Small intestine (tissue), 7 donors: Measurements from ENCODE around the gene IGFBP3. TPM values are rescaled to one million over a fixed set of nuclear protein-coding genes. Genes with fewer than 3 reads are reported as not detected.

ENCODE experiments used
- DNase-seq, 2 donors: peaks; one replicate each; pipeline versions ENCODE4 v3.0.0 to v3.0.0-alpha.2; 2013
- FAIRE-seq: peaks from 2 replicates; lab custom pipeline; 2012; peaks lifted over from hg19 to GRCh38; lab: Jason Lieb, UNC
- H3K27ac ChIP-seq, 3 donors: one replicate each; pipeline ENCODE4 v1.5.1; 2013; ENCODE audit warnings: low read length in 2 of 3, mild to moderate bottlenecking in 2 of 3, control low read depth in 1 of 3, inconsistent platforms in 1 of 3, low read depth in 1 of 3, moderate library complexity in 1 of 3
- H3K27me3 ChIP-seq, 3 donors: one replicate each; pipeline ENCODE4 v1.6.1; 2013; ENCODE audit warnings: low read length in 3 of 3, inconsistent platforms in 1 of 3; ENCODE audit not compliant: control insufficient read depth in 3 of 3, insufficient read depth in 3 of 3
- H3K36me3 ChIP-seq, 3 donors: one replicate each; pipeline ENCODE4 v1.6.1; 2013; ENCODE audit warnings: low read length in 3 of 3, inconsistent platforms in 1 of 3, low read depth in 1 of 3, mild to moderate bottlenecking in 1 of 3, moderate library complexity in 1 of 3; ENCODE audit not compliant: control insufficient read depth in 3 of 3, insufficient read depth in 2 of 3
- H3K4me1 ChIP-seq, 3 donors: one replicate each; pipeline ENCODE4 v1.6.1; 2013; ENCODE audit warnings: low read length in 2 of 3, inconsistent platforms in 1 of 3, low read depth in 1 of 3, mild to moderate bottlenecking in 1 of 3, moderate library complexity in 1 of 3; ENCODE audit not compliant: control insufficient read depth in 3 of 3, insufficient read depth in 2 of 3
- H3K4me3 ChIP-seq, 3 donors: one replicate each; pipeline ENCODE4 v1.5.1; 2013; ENCODE audit warnings: low read length in 3 of 3, control low read depth in 1 of 3, inconsistent platforms in 1 of 3, low read depth in 1 of 3, mild to moderate bottlenecking in 1 of 3, moderate library complexity in 1 of 3
- H3K9me3 ChIP-seq, 2 donors: one replicate each; pipeline ENCODE4 v1.6.1; 2013; ENCODE audit warnings: low read depth in 1 of 2, low read length in 1 of 2; ENCODE audit not compliant: control insufficient read depth in 2 of 2, insufficient read depth in 1 of 2
- WGBS, 3 donors: extraction: QIAGEN DNeasy Blood & Tissue Kit; methylation state at CpG; one replicate each; pipeline ENCODE4 v1.1.7; 2013; 5-methylcytosine and 5-hydroxymethylcytosine counted together
- polyA plus RNA-seq, 4 donors: library from polyadenylated mRNA; stranded (reverse) in 3 of 4; unstranded in 1 of 4; fragments of 200-250 nt in 3 of 4; fragments of 120-200 nt in 1 of 4; gene quantifications; one replicate each; pipeline versions ENCODE4 v1.2.1 to v1.2.3, GENCODE V29; 2013
- donor health status: healthy with polysubstance abuse.
- donor health status: control.
- donor health status: control.
- donor health status: Bipolar disorder and iron deficiency.
- donor health status: healthy.

The IGFBP3 gene
- polyA plus RNA-seq, 4 donors: 1.6 to 108 (median 49.5) TPM

DNA sequence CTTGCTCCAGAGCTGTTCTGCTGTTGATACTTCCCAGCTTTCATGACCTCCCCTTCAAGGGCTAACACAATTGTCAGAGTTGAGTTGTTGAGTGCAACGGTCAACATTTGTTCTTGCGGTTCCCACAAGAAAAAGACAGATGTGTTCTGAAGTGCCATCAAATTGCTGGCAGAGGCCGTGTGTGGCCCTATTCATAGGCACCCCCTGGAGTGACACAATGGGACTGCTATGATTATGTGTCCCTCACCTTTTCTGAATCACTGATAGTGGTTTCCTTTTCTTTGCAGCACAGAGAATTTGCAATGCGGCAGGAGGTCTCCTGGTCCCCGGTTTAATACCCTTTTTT lies 38.6 kb downstream of the IGFBP3 start:
- no peak for DNase-seq
- peaks cover 3 to 19% (median 6%) of the 10 kb centered on the region in 3 donors for H3K27me3 ChIP-seq
- no peaks in the 10 kb centered on the region for H3K36me3 ChIP-seq
- WGBS, 3 donors: 69 to 77% (median 75%) methylated on average over 5 of the region's 5 CpGs
- no peak overlapping the region for H3K4me3 ChIP-seq
- no peak for FAIRE-seq
- H3K9me3 ChIP-seq: peaks cover 0 to 11% of the 10 kb centered on the region in 2 donors
- H3K4me1 ChIP-seq: no peaks in the 10 kb centered on the region
- H3K27ac ChIP-seq: no peak overlapping the region

DNA sequence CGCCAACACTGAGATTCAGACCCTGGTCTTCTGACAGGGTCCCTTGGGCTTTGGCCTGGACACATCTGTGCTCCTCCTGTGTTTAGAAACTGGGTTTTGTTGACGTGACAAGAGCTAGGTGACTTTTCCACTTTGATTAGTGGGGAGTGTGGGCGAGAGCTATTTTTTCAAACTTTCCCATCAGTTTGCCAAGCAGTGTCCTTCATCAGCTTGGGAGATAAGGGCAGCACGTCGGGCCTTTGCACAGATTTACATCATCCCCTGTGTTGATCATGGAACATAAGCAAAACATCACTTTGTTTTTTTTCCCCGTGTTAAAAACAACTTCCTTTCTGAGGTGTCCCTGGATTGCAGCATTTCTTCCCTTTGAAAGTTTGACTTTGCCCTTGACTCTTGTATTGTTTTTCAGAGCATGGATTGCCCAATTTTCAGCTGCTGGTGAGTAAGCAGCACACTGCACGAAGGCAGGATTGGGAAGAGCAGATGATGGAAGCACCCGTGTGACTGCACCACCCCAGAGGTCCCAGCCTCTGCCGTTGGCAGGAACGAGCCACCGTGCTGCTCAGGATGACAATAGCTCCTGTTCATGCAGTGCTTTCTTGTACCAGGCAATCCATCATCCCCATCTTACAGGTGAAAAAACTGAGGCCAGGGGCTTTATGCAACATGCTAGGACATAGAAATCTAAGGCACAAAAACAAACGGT lies 39.2 kb downstream of the IGFBP3 start:
- no peaks in the 10 kb centered on the region for H3K36me3 ChIP-seq
- DNase-seq: no peak
- H3K27me3 ChIP-seq: peaks cover 0 to 16% (median 6%) of the 10 kb centered on the region in 3 donors
- peaks cover 0 to 11% of the 10 kb centered on the region in 2 donors for H3K9me3 ChIP-seq
- 47 to 63% (median 52%) methylated on average over 12 of the region's 12 CpGs for WGBS, 3 donors
- no peaks in the 10 kb centered on the region for H3K4me1 ChIP-seq
- no peak for FAIRE-seq
- H3K4me3 ChIP-seq: no peak overlapping the region
- no peak overlapping the region for H3K27ac ChIP-seq

- FAIRE-seq: no peak
- peaks cover 0 to 11% of the 10 kb centered on the region in 2 donors for H3K9me3 ChIP-seq
Measured at GRCh38 chr7:45881280-45881758, 39.8 kb downstream of the IGFBP3 start.

GRCh38 chr7:45880433-45880860 lies 40.6 kb downstream of the IGFBP3 start:
- Histone ChIP-seq H3K27ac (no peak overlapping the region), H3K36me3 (no peaks in the 10 kb centered on the region), H3K4me3 (no peak overlapping the region), H3K27me3 (peaks cover 0 to 11% (median 4%) of the 10 kb centered on the region in 3 donors), H3K9me3 (peaks cover 0 to 11% of the 10 kb centered on the region in 2 donors), H3K4me1 (no peaks in the 10 kb centered on the region)
- FAIRE-seq (no peak), DNase-seq (no peak)
- WGBS, 3 donors: 83 to 92% (median 89%) methylated on average over 7 of the region's 7 CpGs

More at GRCh38 chr7:45881280-45881758, 39.8 kb downstream of the IGFBP3 start:
- Histone ChIP-seq H3K36me3 (no peaks in the 10 kb centered on the region), H3K27me3 (peaks cover 0 to 16% (median 6%) of the 10 kb centered on the region in 3 donors), H3K4me1 (no peaks in the 10 kb centered on the region), H3K27ac (no peak overlapping the region), H3K4me3 (no peak overlapping the region)
- DNase-seq: no peak
- WGBS, 3 donors: 82 to 89% (median 85%) methylated on average over 9 of the region's 9 CpGs

DNA sequence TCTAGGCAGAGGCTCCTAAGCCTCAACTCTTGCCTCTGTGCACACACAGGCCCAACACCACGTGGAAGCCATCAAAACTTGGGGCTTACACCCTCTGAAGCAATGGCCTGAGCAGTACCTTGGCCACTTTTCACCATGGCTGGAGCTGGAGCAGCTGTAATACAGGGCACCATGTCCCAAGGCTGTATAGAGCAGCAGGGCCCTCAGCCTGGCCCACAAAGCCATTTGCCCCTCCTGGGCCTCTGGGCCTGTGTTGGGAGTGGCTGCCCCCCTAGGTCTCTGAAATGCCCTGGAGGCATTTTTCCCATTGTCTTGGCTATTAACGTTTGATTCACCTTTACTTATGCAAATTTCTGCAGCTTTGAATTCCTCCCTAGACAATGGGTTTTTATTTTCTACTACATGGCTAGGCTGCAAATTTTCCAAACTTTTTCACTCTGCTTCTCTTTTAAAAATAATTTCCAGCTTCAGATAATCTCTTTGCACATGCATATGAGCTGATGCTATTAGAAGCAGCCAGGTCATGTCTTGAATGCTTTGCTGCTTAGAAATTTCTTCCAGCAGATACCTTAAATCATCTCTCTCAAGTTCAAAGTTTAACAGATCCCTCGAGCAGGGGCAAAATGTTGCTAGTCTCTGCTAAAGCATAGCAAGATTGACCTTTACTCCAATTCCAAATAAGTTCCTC lies 42.5 kb downstream of the IGFBP3 start:
- Histone ChIP-seq H3K27me3 (peaks cover 0 to 3% (median 0%) of the 10 kb centered on the region in 3 donors), H3K36me3 (no peaks in the 10 kb centered on the region), H3K27ac (no peak overlapping the region), H3K9me3 (peaks cover 0 to 11% of the 10 kb centered on the region in 2 donors), H3K4me1 (no peaks in the 10 kb centered on the region), H3K4me3 (no peak overlapping the region)
- no peak for FAIRE-seq
- WGBS, 3 donors: 28 to 46% (median 30%) methylated on average over 3 of the region's 3 CpGs
- DNase-seq: no peak

DNA sequence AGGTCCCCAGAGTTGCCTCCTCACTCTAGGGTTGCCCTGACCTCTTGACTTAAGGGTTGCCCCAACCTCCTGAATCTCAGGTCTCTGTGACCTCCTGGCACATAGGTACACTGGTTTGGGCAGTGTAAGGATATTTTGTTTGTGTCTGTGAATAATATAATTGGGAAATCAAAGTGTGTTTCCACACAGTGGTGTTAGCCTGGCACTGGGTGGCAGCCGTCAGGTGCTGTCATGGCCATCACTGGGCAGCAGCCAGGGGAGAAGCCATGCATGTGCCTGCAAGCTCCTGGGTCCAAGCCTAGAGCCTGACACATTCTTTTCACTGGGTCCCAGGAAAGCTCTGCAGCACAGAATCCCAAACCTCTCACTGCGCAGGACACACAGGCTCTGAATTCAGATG lies 44.6 kb downstream of the IGFBP3 start:
- 93 to 100% (median 94%) methylated on average over 2 of the region's 2 CpGs for WGBS, 3 donors
- no peak for FAIRE-seq
- H3K27ac ChIP-seq: no peak overlapping the region

DNA sequence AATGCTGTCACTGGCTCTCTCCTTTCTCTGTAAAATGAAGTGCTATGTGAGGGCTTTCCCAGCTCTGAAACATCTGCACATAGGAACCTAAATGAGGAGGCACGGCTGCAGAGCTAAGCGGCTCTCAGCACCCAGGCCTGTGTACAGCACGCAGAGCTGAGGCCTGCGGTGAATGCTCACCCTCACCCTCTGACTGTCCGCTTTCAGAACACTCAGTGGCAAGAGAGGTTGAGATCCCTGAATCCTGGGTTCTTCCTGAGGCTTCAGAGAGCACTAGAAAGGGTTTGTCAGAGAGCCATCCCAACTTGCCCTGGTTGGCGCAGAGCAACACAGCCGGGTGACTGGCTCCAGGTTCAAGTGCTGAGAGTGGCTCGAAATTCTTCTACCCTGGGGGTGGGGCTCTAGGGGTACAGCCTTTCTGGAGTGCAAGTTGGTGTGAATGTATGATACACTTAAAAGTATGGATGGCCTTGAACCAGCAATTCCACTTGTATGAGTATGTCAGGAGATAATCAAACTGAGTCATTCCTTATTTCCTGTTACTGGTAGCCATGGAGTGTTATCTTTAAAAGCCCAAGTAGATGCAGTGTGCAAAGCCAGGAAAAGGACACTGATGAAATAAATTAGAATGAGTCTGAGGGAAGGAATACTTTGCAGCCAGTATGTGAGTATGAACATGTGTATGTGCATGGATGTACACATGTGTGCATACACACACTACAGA lies 46.5 kb downstream of the IGFBP3 start:
- Histone ChIP-seq H3K4me1 (no peaks in the 10 kb centered on the region), H3K36me3 (no peaks in the 10 kb centered on the region), H3K27me3 (no peaks in the 10 kb centered on the region), H3K4me3 (no peak overlapping the region), H3K9me3 (peaks cover 0 to 11% of the 10 kb centered on the region in 2 donors), H3K27ac (no peak overlapping the region)
- FAIRE-seq: no peak
- WGBS, 3 donors: 87 to 92% (median 88%) methylated on average over 8 of the region's 8 CpGs
- DNase-seq: no peak

More for the DNA sequence above, 44.6 kb downstream of the IGFBP3 start:
- peaks cover 0 to 11% of the 10 kb centered on the region in 2 donors for H3K9me3 ChIP-seq
- H3K27me3 ChIP-seq: peaks cover 0 to 3% (median 0%) of the 10 kb centered on the region in 3 donors
- no peak overlapping the region for H3K4me3 ChIP-seq
- no peaks in the 10 kb centered on the region for H3K4me1 ChIP-seq
- no peak for DNase-seq
- no peaks in the 10 kb centered on the region for H3K36me3 ChIP-seq

DNA sequence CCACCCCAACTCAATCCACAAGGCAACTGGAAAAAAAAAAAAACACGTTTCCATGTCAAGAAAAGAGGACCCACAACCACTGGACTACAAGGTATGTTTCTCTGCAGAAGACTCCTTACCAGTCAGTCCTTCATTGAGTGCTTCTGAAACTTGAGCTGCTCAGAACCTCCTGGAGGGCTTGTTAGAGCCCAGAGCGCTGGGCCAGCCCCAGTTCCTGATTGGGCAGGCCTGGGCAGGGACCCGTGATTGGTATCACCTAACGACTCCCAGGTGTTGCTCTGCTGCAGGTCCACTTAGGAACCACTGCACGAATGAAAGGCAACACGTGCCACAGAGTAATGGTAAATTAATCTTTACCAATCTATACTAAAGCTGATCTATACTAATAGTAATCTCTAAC lies 47.7 kb downstream of the IGFBP3 start:
- Histone ChIP-seq H3K4me1 (no peaks in the 10 kb centered on the region), H3K27me3 (no peaks in the 10 kb centered on the region), H3K9me3 (peaks cover 0 to 6% of the 10 kb centered on the region in 2 donors), H3K36me3 (no peaks in the 10 kb centered on the region), H3K4me3 (no peak overlapping the region), H3K27ac (no peak overlapping the region)
- FAIRE-seq: no peak
- no peak for DNase-seq
- 51 to 75% (median 59%) methylated on average over 6 of the region's 6 CpGs for WGBS, 3 donors
